ENCODE measurements around the gene LACRT. TPM values are rescaled to one million over a fixed set of nuclear protein-coding genes. Genes with fewer than 3 reads are reported as not detected.

Gene LACRT
- total and polyA plus RNA-seq, 2 donors (not counting 3 experiments of a cell fraction or from before 2014, with no cell fraction given), result not detected

- dilution Hi-C loops (cut with MboI; ENCODE audit: extremely low pct_ligation_motif_present, low sequenced_read_pairs), result no loop called here
- intact Hi-C loops (cut with micrococcal nuclease), result no loop called here
Observed at GRCh38 chr12:54622463-54623183, 12.1 kb downstream of the LACRT start.

More at GRCh38 chr12:54622463-54623183, 12.1 kb downstream of the LACRT start:
- Histone ChIP-seq H3K4me3 (replicated peaks in 1 of 3; ENCODE audit: insufficient read depth in 1 of 3, low read depth in 1 of 3, low read length in 3 of 3) (no peak overlapping the region), H3K4me1 (ENCODE audit: control insufficient read depth, extremely low read depth, insufficient read depth, low read length) (no peaks in the 10 kb centered on the region), H3K27me3 (ENCODE audit: control insufficient read depth in 2 of 2, insufficient read depth in 2 of 2, low read length in 2 of 2) (peaks cover 2 to 12% of the 10 kb centered on the region in 2 experiments), H3K36me3 (ENCODE audit: control insufficient read depth in 2 of 2, extremely low read depth in 1 of 2, insufficient read depth in 2 of 2, low read length in 2 of 2) (no peaks in the 10 kb centered on the region), H3K9ac (replicated peaks; ENCODE audit: extremely low read depth, insufficient read depth, low read length) (no peak overlapping the region), H3K79me2 (ENCODE audit: control insufficient read depth, insufficient read depth, low read length) (no peaks in the 10 kb centered on the region), H3K9me3 (replicated peaks; ENCODE audit: control insufficient read depth, insufficient read depth, low read length) (no peaks in the 10 kb centered on the region), H3K27ac (ENCODE audit: insufficient read depth, low read depth, low read length) (no peak overlapping the region), H3K4me2 (ENCODE audit: insufficient read depth, low read length) (no peak overlapping the region), H4K20me1 (replicated peaks; ENCODE audit: control insufficient read depth, extremely low read depth, insufficient read depth, low read length) (no peaks in the 10 kb centered on the region), H2AFZ (ENCODE audit: low read depth, low read length) (no peak overlapping the region), H3K9me1 (replicated peaks; ENCODE audit: control insufficient read depth, extremely low read depth, insufficient read depth, low read length) (no peaks in the 10 kb centered on the region)
- FAIRE-seq (no peak), DNase-seq (ENCODE audit: low read depth, low spot score) (no peak)
- ChIA-PET CTCF (interaction anchor here (0.7 to 1.8 kb wide), 6 partner anchors 11 to 36 kb away, joined by 3 to 8 read pairs (median 4); no protein-coding TSS in a partner anchor), POLR2A (no interaction called here)
- no peak for TF ChIP-seq POLR2A (IDR thresholded peaks at IDR 0.05; ENCODE audit: low read depth, low read length)
- no peak for TF ChIP-seq EZH2 (IDR thresholded peaks at IDR 0.05; ENCODE audit: borderline replicate concordance, low read depth, low read length, severe bottlenecking)
- TF ChIP-seq MYC (IDR thresholded peaks at IDR 0.05; ENCODE audit: low read depth, low read length), result no peak
- no peak for TF ChIP-seq POLR2AphosphoS5 (IDR thresholded peaks at IDR 0.05; ENCODE audit: insufficient read depth, low read depth, low read length)
- no peak for TF ChIP-seq JUN (IDR thresholded peaks at IDR 0.05; ENCODE audit: borderline replicate concordance, insufficient read depth, insufficient read length, low read depth)
- no peak for TF ChIP-seq FOS (IDR thresholded peaks at IDR 0.05; ENCODE audit: borderline replicate concordance, insufficient read depth, low read length)
- TF ChIP-seq, protein P1, sequence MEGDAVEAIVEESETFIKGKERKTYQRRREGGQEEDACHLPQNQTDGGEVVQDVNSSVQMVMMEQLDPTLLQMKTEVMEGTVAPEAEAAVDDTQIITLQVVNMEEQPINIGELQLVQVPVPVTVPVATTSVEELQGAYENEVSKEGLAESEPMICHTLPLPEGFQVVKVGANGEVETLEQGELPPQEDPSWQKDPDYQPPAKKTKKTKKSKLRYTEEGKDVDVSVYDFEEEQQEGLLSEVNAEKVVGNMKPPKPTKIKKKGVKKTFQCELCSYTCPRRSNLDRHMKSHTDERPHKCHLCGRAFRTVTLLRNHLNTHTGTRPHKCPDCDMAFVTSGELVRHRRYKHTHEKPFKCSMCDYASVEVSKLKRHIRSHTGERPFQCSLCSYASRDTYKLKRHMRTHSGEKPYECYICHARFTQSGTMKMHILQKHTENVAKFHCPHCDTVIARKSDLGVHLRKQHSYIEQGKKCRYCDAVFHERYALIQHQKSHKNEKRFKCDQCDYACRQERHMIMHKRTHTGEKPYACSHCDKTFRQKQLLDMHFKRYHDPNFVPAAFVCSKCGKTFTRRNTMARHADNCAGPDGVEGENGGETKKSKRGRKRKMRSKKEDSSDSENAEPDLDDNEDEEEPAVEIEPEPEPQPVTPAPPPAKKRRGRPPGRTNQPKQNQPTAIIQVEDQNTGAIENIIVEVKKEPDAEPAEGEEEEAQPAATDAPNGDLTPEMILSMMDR (IDR thresholded peaks at IDR 0.05; ENCODE audit: extremely low read depth in 1 of 2, insufficient read depth in 1 of 2, low read depth in 1 of 2, low read length in 2 of 2), result no peak
- no peak for TF ChIP-seq GATA2 (IDR thresholded peaks at IDR 0.05; ENCODE audit: insufficient read depth, insufficient read length, low read depth, low read length)
- no peak for TF ChIP-seq MAX (IDR thresholded peaks at IDR 0.05; ENCODE audit: insufficient read depth, insufficient read length)
- no TSS peak for BruUV-seq (replicated peaks)

All from endothelial cell of umbilical vein (primary cell).